ENCODE data around the gene PEPD. TPM values are rescaled to one million over a fixed set of nuclear protein-coding genes. Genes with fewer than 3 reads are reported as not detected.

Gene PEPD
- total RNA-seq, 1 donor = 87.9 TPM

GRCh38 chr19:33550768-33551167 lies 29.2 kb upstream of the PEPD start:
- DNase-seq (ENCODE audit: insufficient read length, low spot score, missing footprints) = peak; percentile 73
- TF ChIP-seq, protein P1, sequence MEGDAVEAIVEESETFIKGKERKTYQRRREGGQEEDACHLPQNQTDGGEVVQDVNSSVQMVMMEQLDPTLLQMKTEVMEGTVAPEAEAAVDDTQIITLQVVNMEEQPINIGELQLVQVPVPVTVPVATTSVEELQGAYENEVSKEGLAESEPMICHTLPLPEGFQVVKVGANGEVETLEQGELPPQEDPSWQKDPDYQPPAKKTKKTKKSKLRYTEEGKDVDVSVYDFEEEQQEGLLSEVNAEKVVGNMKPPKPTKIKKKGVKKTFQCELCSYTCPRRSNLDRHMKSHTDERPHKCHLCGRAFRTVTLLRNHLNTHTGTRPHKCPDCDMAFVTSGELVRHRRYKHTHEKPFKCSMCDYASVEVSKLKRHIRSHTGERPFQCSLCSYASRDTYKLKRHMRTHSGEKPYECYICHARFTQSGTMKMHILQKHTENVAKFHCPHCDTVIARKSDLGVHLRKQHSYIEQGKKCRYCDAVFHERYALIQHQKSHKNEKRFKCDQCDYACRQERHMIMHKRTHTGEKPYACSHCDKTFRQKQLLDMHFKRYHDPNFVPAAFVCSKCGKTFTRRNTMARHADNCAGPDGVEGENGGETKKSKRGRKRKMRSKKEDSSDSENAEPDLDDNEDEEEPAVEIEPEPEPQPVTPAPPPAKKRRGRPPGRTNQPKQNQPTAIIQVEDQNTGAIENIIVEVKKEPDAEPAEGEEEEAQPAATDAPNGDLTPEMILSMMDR (IDR thresholded peaks at IDR 0.05; ENCODE audit: extremely low read depth, low read depth, low read length) = no peak
- H3K4me2 ChIP-seq (ENCODE audit: insufficient read depth, low read length) = no peak overlapping the region
- H3K9me3 ChIP-seq (ENCODE audit: low read depth, low read length) = no peaks in the 10 kb centered on the region
- H4K20me1 ChIP-seq (ENCODE audit: insufficient read depth, low read length) = no peaks in the 10 kb centered on the region
- H3K79me2 ChIP-seq (ENCODE audit: insufficient read depth, low read length) = no peaks in the 10 kb centered on the region
- H3K4me3 ChIP-seq (ENCODE audit: insufficient read depth, low read length) = no peak overlapping the region
- H3K27ac ChIP-seq (ENCODE audit: low read depth, low read length) = no peak overlapping the region
- H3K27me3 ChIP-seq (ENCODE audit: insufficient read depth, low read length) = peaks cover 3% of the 10 kb centered on the region
- no peaks in the 10 kb centered on the region for H3K4me1 ChIP-seq (ENCODE audit: insufficient read depth, low read length)
- no peak overlapping the region for H2AFZ ChIP-seq (ENCODE audit: low read length)
- H3K36me3 ChIP-seq (ENCODE audit: insufficient read depth, low read length) = no peaks in the 10 kb centered on the region

GRCh38 chr19:33547676-33548075 lies 26.1 kb upstream of the PEPD start:
- H3K4me1 ChIP-seq (ENCODE audit: insufficient read depth, low read length) = no peaks in the 10 kb centered on the region
- H3K9me3 ChIP-seq (ENCODE audit: low read depth, low read length) = no peaks in the 10 kb centered on the region
- H3K27ac ChIP-seq (ENCODE audit: low read depth, low read length) = no peak overlapping the region
- H3K36me3 ChIP-seq (ENCODE audit: insufficient read depth, low read length) = no peaks in the 10 kb centered on the region
- H4K20me1 ChIP-seq (ENCODE audit: insufficient read depth, low read length) = no peaks in the 10 kb centered on the region
- H3K27me3 ChIP-seq (ENCODE audit: insufficient read depth, low read length) = peaks cover 9% of the 10 kb centered on the region
- no peaks in the 10 kb centered on the region for H3K79me2 ChIP-seq (ENCODE audit: insufficient read depth, low read length)
- H2AFZ ChIP-seq (ENCODE audit: low read length) = no peak overlapping the region
- TF ChIP-seq, protein P1 (IDR thresholded peaks at IDR 0.05; ENCODE audit: extremely low read depth, low read depth, low read length) = no peak
- H3K4me2 ChIP-seq (ENCODE audit: insufficient read depth, low read length) = no peak overlapping the region
- no peak for DNase-seq (ENCODE audit: insufficient read length, low spot score, missing footprints)
- no peak overlapping the region for H3K4me3 ChIP-seq (ENCODE audit: insufficient read depth, low read length)

GRCh38 chr19:33546656-33547055 lies 25.1 kb upstream of the PEPD start:
- no peaks in the 10 kb centered on the region for H3K9me3 ChIP-seq (ENCODE audit: low read depth, low read length)
- H3K27me3 ChIP-seq (ENCODE audit: insufficient read depth, low read length) = peaks cover 11% of the 10 kb centered on the region
- no peaks in the 10 kb centered on the region for H3K4me1 ChIP-seq (ENCODE audit: insufficient read depth, low read length)
- H3K27ac ChIP-seq (ENCODE audit: low read depth, low read length) = no peak overlapping the region
- no peaks in the 10 kb centered on the region for H3K79me2 ChIP-seq (ENCODE audit: insufficient read depth, low read length)
- H3K4me3 ChIP-seq (ENCODE audit: insufficient read depth, low read length) = no peak overlapping the region
- DNase-seq (ENCODE audit: insufficient read length, low spot score, missing footprints) = no peak
- no peaks in the 10 kb centered on the region for H3K36me3 ChIP-seq (ENCODE audit: insufficient read depth, low read length)
- H3K4me2 ChIP-seq (ENCODE audit: insufficient read depth, low read length) = no peak overlapping the region
- TF ChIP-seq, protein P1 (IDR thresholded peaks at IDR 0.05; ENCODE audit: extremely low read depth, low read depth, low read length) = no peak
- H4K20me1 ChIP-seq (ENCODE audit: insufficient read depth, low read length) = no peaks in the 10 kb centered on the region
- H2AFZ ChIP-seq (ENCODE audit: low read length) = no peak overlapping the region

- no peaks in the 10 kb centered on the region for H3K9me3 ChIP-seq (ENCODE audit: low read depth, low read length)
- H3K27me3 ChIP-seq (ENCODE audit: insufficient read depth, low read length) = peaks cover 13% of the 10 kb centered on the region
- TF ChIP-seq, protein P1 (IDR thresholded peaks at IDR 0.05; ENCODE audit: extremely low read depth, low read depth, low read length) = no peak
- no peak overlapping the region for H3K4me2 ChIP-seq (ENCODE audit: insufficient read depth, low read length)
- H3K36me3 ChIP-seq (ENCODE audit: insufficient read depth, low read length) = no peaks in the 10 kb centered on the region
- no peaks in the 10 kb centered on the region for H3K4me1 ChIP-seq (ENCODE audit: insufficient read depth, low read length)
- H3K4me3 ChIP-seq (ENCODE audit: insufficient read depth, low read length) = no peak overlapping the region
- DNase-seq (ENCODE audit: insufficient read length, low spot score, missing footprints) = peak; percentile 53
- no peaks in the 10 kb centered on the region for H3K79me2 ChIP-seq (ENCODE audit: insufficient read depth, low read length)
- no peak overlapping the region for H3K27ac ChIP-seq (ENCODE audit: low read depth, low read length)
- no peaks in the 10 kb centered on the region for H4K20me1 ChIP-seq (ENCODE audit: insufficient read depth, low read length)
- H2AFZ ChIP-seq (ENCODE audit: low read length) = no peak overlapping the region
Observed at GRCh38 chr19:33545217-33545981, 23.8 kb upstream of the PEPD start.

All from osteoblast (primary cell).